H9 (cell line): ENCODE data around the gene THSD4. TPM values are rescaled to one million over a fixed set of nuclear protein-coding genes. Genes with fewer than 3 reads are reported as not detected.

Experiments used
- DNase-seq: peaks from one replicate; pipeline ENCODE4 v3.0.0-alpha.2; 2017
- H2AFZ ChIP-seq: one replicate; pipeline ENCODE4 v1.6.1; 2013; ENCODE audit warnings: mild to moderate bottlenecking, low read length, control low read depth, moderate library complexity
- H2AK5ac ChIP-seq: 2 replicates; pipeline ENCODE4 v1.6.1; 2013; ENCODE audit warnings: low read length, control low read depth, mixed read lengths; ENCODE audit not compliant: insufficient read length
- H2BK120ac ChIP-seq: one replicate; pipeline ENCODE4 v1.6.1; 2013; ENCODE audit warnings: low read depth, mild to moderate bottlenecking, low read length, control low read depth, inconsistent platforms; ENCODE audit not compliant: poor library complexity, severe bottlenecking
- H2BK12ac ChIP-seq: 2 replicates; pipeline ENCODE4 v1.6.1; 2013; ENCODE audit warnings: low read length, control low read depth, mixed read lengths, low read depth; ENCODE audit not compliant: insufficient read length
- H2BK15ac ChIP-seq: 2 replicates; pipeline ENCODE4 v1.6.1; 2013; ENCODE audit warnings: low read depth, low read length, control low read depth
- H2BK20ac ChIP-seq: one replicate; pipeline ENCODE4 v1.6.1; 2013; ENCODE audit warnings: low read depth, mild to moderate bottlenecking, low read length, control low read depth, inconsistent platforms; ENCODE audit not compliant: poor library complexity, severe bottlenecking
- H2BK5ac ChIP-seq: 2 replicates; pipeline ENCODE4 v1.6.1; 2013; ENCODE audit warnings: low read length, control low read depth, mixed read lengths; ENCODE audit not compliant: insufficient read length
- H3K14ac ChIP-seq: 2 replicates; pipeline ENCODE4 v1.6.1; 2013; ENCODE audit warnings: low read length, control low read depth; ENCODE audit not compliant: insufficient read depth
- H3K18ac ChIP-seq: 2 replicates; pipeline ENCODE4 v1.6.1; 2013; ENCODE audit warnings: low read depth, mild to moderate bottlenecking, mixed read lengths, low read length, control low read depth; ENCODE audit not compliant: insufficient read length
- H3K23ac ChIP-seq: 2 replicates; pipeline ENCODE4 v1.6.1; 2013; ENCODE audit warnings: low read length, control low read depth, mixed read lengths, low read depth; ENCODE audit not compliant: insufficient read length
- H3K23me2 ChIP-seq: 2 replicates; pipeline ENCODE4 v1.6.1; 2013; ENCODE audit warnings: low read depth, mild to moderate bottlenecking, mixed read lengths, low read length, control low read depth; ENCODE audit not compliant: insufficient read length, poor library complexity, severe bottlenecking
- H3K27ac ChIP-seq: 2 replicates; pipeline ENCODE4 v1.5.1; 2013; ENCODE audit warnings: low read length, control low read depth, mixed read lengths, low read depth; ENCODE audit not compliant: insufficient read length
- H3K27me3 ChIP-seq: 2 replicates; pipeline ENCODE4 v1.6.1; 2013; ENCODE audit warnings: low read length, control low read depth, inconsistent platforms; ENCODE audit not compliant: insufficient read depth
- H3K4ac ChIP-seq: 2 replicates; pipeline ENCODE4 v1.6.1; 2013; ENCODE audit warnings: low read depth, mild to moderate bottlenecking, control low read depth, inconsistent platforms, low read length, moderate library complexity
- H3K4me1 ChIP-seq: 2 replicates; pipeline ENCODE4 v1.6.1; 2013; ENCODE audit warnings: low read length, control low read depth, inconsistent platforms; ENCODE audit not compliant: insufficient read depth
- H3K4me2 ChIP-seq: 2 replicates; pipeline ENCODE4 v1.6.1; 2013; ENCODE audit warnings: low read length, control low read depth, mixed read lengths; ENCODE audit not compliant: insufficient read length, insufficient read depth
- H3K56ac ChIP-seq: 2 replicates; pipeline ENCODE4 v1.6.1; 2013; ENCODE audit warnings: low read depth, mild to moderate bottlenecking, mixed read lengths, low read length, control low read depth; ENCODE audit not compliant: insufficient read length
- H3K79me1 ChIP-seq: 2 replicates; pipeline ENCODE4 v1.6.1; 2013; ENCODE audit warnings: low read depth, mild to moderate bottlenecking, moderate library complexity, low read length, control low read depth, inconsistent platforms; ENCODE audit not compliant: insufficient read depth, poor library complexity, severe bottlenecking
- H3K79me2 ChIP-seq: 2 replicates; pipeline ENCODE4 v1.6.1; 2013; ENCODE audit warnings: low read length, control low read depth, inconsistent platforms; ENCODE audit not compliant: insufficient read depth
- H3K9ac ChIP-seq: 2 replicates; pipeline ENCODE4 v1.6.1; 2013; ENCODE audit warnings: low read length, control low read depth, mixed read lengths; ENCODE audit not compliant: insufficient read length; ENCODE audit errors: extremely low read depth
- H3K9me3 ChIP-seq: one replicate; pipeline ENCODE4 v1.6.1; 2013; ENCODE audit warnings: low read depth, low read length, inconsistent platforms; ENCODE audit not compliant: control insufficient read depth
- H3T11ph ChIP-seq: one replicate; pipeline ENCODE4 v1.6.1; 2013; ENCODE audit warnings: mild to moderate bottlenecking, low read length, control low read depth, inconsistent platforms
- H4K20me1 ChIP-seq: one replicate; pipeline ENCODE4 v1.6.1; 2013; ENCODE audit not compliant: control insufficient read depth, insufficient read length, insufficient read depth
- H4K5ac ChIP-seq: 2 replicates; pipeline ENCODE4 v1.6.1; 2013; ENCODE audit warnings: low read depth, mild to moderate bottlenecking, mixed read lengths, low read length, control low read depth; ENCODE audit not compliant: insufficient read length
- H4K8ac ChIP-seq: replicated peaks from 2 replicates; pipeline ENCODE4 v1.6.1; 2013; ENCODE audit warnings: low read length, control low read depth, mixed read lengths, low read depth; ENCODE audit not compliant: insufficient read length
- H4K91ac ChIP-seq: 2 replicates; pipeline ENCODE4 v1.6.1; 2013; ENCODE audit warnings: low read depth, mild to moderate bottlenecking, moderate library complexity, mixed read lengths, low read length, control low read depth; ENCODE audit not compliant: insufficient read length
- H3K27ac Mint-ChIP-seq, 3 experiments: 2 replicates in 2 of 3; 3 replicates in 1 of 3; pipeline ENCODE4 v1.8.0; 2020 to 2021; ENCODE audit warnings: mixed read lengths in 3 of 3, mild to moderate bottlenecking in 1 of 3, moderate library complexity in 1 of 3
- H3K27me3 Mint-ChIP-seq: 2 replicates; pipeline ENCODE4 v1.8.0; 2021; ENCODE audit warnings: low read depth, mild to moderate bottlenecking, moderate library complexity, mixed read lengths
- H3K36me3 Mint-ChIP-seq, 3 experiments: 2 replicates in 2 of 3; 3 replicates in 1 of 3; pipeline ENCODE4 v1.8.0; 2020 to 2021; ENCODE audit warnings: low read depth in 3 of 3, mixed read lengths in 3 of 3; ENCODE audit not compliant: insufficient read depth in 1 of 3
- H3K4me1 Mint-ChIP-seq, 2 experiments: 2 replicates each; pipeline ENCODE4 v1.8.0; 2020; ENCODE audit warnings: mixed read lengths in 2 of 2
- H3K4me3 Mint-ChIP-seq, 2 experiments: 2 replicates in 1 of 2; 3 replicates in 1 of 2; pipeline ENCODE4 v1.8.0; 2020 to 2021; ENCODE audit warnings: mild to moderate bottlenecking in 2 of 2, mixed read lengths in 2 of 2, moderate library complexity in 1 of 2
- H3K9me3 Mint-ChIP-seq, 2 experiments: 2 replicates in 1 of 2; 3 replicates in 1 of 2; pipeline ENCODE4 v1.8.0; 2020; ENCODE audit warnings: mild to moderate bottlenecking in 2 of 2, mixed read lengths in 2 of 2, moderate library complexity in 1 of 2
- WGBS: extraction: QIAGEN DNeasy Blood & Tissue Kit; methylation state at CpG from one replicate; pipeline ENCODE4 v1.1.7; 2013; ENCODE audit warnings: missing lambda C conversion rate, low lambda C conversion rate, mixed read lengths; ENCODE audit not compliant: insufficient read length; ENCODE audit errors: extremely low coverage; 5-methylcytosine and 5-hydroxymethylcytosine counted together
- total RNA-seq: library from RNA; stranded (reverse); gene quantifications from 2 replicates; pipeline ENCODE4 v1.2.1, GENCODE V29; 2021
- TF ChIP-seq, protein P1 (sequence below): fragments of 200-600 bp; sonication (generic); conservative IDR thresholded peaks from 3 replicates; pipeline ENCODE4 v1.8.0; 2021; ENCODE audit warnings: antibody characterized with exemption, mild to moderate bottlenecking

Gene THSD4
- total RNA-seq, 1 experiment from 2014 or later, result 5.5 TPM

DNA sequence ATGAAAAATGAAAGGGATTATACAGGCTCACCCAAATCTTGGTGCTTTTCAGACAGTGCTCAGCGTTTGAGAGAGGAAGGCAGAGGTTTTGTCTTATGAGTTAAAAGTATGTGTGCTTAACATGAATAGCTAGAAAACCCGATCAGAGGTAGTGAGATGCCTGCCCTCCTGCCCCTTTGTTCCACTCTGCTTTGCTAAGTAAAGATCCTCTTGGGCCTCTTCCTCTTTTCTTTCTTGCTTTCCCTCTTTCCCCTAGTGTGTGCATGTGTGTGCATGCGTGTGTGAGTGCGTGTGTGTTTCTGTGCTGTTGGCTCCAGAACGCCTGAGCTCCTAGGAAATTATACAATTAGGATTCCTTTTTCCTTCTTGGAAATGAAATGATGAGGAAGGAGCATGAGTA, 433.8 kb downstream of the THSD4 start:
- no peak overlapping the region for H2BK15ac ChIP-seq
- peaks cover 19 to 25% of the 10 kb centered on the region in 2 experiments for H3K4me1 Mint-ChIP-seq
- no peaks in the 10 kb centered on the region for H3K9me3 Mint-ChIP-seq
- TF ChIP-seq, protein P1, sequence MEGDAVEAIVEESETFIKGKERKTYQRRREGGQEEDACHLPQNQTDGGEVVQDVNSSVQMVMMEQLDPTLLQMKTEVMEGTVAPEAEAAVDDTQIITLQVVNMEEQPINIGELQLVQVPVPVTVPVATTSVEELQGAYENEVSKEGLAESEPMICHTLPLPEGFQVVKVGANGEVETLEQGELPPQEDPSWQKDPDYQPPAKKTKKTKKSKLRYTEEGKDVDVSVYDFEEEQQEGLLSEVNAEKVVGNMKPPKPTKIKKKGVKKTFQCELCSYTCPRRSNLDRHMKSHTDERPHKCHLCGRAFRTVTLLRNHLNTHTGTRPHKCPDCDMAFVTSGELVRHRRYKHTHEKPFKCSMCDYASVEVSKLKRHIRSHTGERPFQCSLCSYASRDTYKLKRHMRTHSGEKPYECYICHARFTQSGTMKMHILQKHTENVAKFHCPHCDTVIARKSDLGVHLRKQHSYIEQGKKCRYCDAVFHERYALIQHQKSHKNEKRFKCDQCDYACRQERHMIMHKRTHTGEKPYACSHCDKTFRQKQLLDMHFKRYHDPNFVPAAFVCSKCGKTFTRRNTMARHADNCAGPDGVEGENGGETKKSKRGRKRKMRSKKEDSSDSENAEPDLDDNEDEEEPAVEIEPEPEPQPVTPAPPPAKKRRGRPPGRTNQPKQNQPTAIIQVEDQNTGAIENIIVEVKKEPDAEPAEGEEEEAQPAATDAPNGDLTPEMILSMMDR, result no peak
- H2BK12ac ChIP-seq, result no peak overlapping the region
- no peak overlapping the region for H2AFZ ChIP-seq
- no peak overlapping the region for H4K91ac ChIP-seq
- no peaks in the 10 kb centered on the region for H3K27me3 Mint-ChIP-seq
- no CpG with 5 or more reads among the region's 5 CpGs for WGBS
- no peak overlapping the region for H2BK120ac ChIP-seq
- H3T11ph ChIP-seq, result no peak overlapping the region
- no peak overlapping the region for H4K5ac ChIP-seq
- DNase-seq, result no peak
- H3K27me3 ChIP-seq, result no peaks in the 10 kb centered on the region
- H3K4me2 ChIP-seq, result no peak overlapping the region
- no peaks in the 10 kb centered on the region for H3K79me1 ChIP-seq
- no peak overlapping the region for H4K8ac ChIP-seq
- no peak overlapping the region for H3K4ac ChIP-seq
- no peak overlapping the region for H2BK20ac ChIP-seq
- H3K36me3 Mint-ChIP-seq, result no peaks in the 10 kb centered on the region
- no peaks in the 10 kb centered on the region for H3K23me2 ChIP-seq
- no peak overlapping the region for H3K23ac ChIP-seq
- no peaks in the 10 kb centered on the region for H4K20me1 ChIP-seq
- H3K9me3 ChIP-seq, result no peaks in the 10 kb centered on the region
- no peak overlapping the region for H3K18ac ChIP-seq
- H2BK5ac ChIP-seq, result no peak overlapping the region
- H3K4me1 ChIP-seq, result no peaks in the 10 kb centered on the region
- no peak overlapping the region for H3K14ac ChIP-seq
- no peak overlapping the region for H3K56ac ChIP-seq
- H3K27ac Mint-ChIP-seq, result no peak overlapping the region
- H3K27ac ChIP-seq, result no peak overlapping the region
- H3K79me2 ChIP-seq, result no peaks in the 10 kb centered on the region
- no peak overlapping the region for H2AK5ac ChIP-seq
- no peak overlapping the region for H3K4me3 Mint-ChIP-seq
- no peak overlapping the region for H3K9ac ChIP-seq
